ENCODE measurements around the gene ZNG1A.
"Not testable (repeated sequence)": the region's sequence is repeated elsewhere in the genome, so short reads cannot be mapped to it uniquely, and the experiment has no call there.

Gene ZNG1A

GRCh38 chr9:93909-94308, 84.9 kb downstream of the ZNG1A start:
- DNase-seq: not testable (repeated sequence)

DNA sequence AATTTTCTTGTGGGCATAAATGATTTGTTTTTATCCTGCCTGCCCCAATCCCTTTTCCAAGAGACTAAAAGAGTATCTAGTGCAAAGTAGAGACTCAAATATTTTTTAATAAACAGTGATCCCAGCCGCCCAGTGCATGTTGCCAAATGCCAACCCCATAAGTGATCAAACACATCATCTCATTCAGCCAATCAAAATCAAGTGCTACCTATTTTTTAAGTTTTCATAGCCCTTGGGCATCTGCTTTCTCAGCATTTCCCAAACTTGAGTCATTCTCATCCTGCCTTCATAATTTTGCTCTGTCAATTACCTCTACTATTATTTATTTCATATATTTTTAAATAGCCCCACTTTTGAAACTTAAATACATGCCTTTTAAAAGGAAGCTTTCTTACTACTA, 88.0 kb downstream of the ZNG1A start:
- DNase-seq: not testable (repeated sequence)

GRCh38 chr9:88396-89037, 90.3 kb downstream of the ZNG1A start:
- DNase-seq: not testable (repeated sequence)

GRCh38 chr9:87860-88259, 91.0 kb downstream of the ZNG1A start:
- DNase-seq: not testable (repeated sequence)

DNA sequence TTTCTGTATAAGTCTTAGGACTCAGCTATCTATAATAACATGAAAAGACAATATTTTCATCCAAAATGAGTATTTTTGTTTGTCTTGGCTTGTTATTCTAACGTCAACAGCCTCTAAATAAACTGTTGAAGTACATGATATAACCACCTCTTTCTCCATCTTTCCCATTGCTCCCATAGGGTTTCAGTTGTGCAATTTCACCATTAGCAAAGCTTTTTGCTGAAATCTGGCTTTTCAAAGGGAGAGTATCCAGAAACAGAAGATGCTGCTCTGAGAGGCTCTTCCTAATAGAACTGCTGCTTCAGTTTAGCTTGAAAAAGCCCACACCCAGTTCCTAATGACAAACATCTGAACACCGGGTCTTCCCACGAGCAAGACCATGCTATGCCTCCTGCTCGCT, 91.8 kb downstream of the ZNG1A start:
- DNase-seq: not testable (repeated sequence)

GRCh38 chr9:86697-87096, 92.2 kb downstream of the ZNG1A start:
- DNase-seq: not testable (repeated sequence)

DNA sequence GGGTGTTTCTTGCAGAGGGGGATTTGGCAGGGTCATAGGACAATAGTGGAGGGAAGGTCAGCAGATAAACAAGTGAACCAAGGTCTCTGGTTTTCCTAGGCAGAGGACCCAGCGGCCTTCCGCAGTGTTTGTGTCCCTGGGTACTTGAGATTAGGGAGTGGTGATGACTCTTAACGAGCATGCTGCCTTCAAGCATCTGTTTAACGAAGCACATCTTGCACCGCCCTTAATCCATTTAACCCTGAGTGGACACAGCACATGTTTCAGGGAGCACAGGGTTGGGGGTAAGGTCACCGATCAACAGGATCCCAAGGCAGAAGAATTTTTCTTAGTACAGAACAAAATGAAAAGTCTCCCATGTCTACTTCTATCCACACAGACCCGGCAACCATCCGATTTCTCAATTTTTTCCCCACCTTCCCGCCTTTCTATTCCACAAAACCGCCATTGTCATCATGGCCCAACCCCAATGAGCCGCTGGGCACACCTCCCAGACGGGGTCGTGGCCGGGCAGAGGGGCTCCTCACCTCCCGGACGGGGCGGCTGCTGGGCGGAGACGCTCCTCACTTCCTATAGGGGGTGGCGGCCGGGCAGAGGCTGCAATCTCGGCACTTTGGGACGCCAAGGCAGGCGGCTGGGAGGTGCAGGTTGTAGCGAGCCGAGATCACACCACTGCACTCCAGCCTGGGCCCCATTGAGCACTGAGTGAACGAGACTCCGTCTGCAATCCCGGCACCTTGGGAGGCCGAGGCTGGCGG, 95.7 kb downstream of the ZNG1A start:
- DNase-seq: not testable (repeated sequence)

DNA sequence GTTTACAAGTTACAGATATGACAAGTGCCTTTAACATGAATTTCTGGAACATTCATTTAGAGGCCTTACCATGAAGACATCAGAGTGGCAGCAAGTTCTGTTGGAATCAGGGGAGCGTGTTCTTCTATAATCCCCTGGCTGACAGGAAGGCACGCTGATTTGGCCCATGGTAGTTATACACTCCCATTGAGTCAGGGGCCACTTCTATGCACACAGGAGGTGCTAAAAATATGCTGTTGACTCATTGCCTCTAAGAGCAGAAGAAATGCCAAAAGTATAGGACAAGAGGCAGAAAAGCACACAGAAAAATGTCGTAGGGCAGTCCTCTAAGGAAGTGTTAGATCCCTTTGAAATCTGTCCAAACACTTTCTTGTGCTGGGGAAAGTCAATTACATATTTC, 100.5 kb downstream of the ZNG1A start:
- DNase-seq: not testable (repeated sequence)

DNA sequence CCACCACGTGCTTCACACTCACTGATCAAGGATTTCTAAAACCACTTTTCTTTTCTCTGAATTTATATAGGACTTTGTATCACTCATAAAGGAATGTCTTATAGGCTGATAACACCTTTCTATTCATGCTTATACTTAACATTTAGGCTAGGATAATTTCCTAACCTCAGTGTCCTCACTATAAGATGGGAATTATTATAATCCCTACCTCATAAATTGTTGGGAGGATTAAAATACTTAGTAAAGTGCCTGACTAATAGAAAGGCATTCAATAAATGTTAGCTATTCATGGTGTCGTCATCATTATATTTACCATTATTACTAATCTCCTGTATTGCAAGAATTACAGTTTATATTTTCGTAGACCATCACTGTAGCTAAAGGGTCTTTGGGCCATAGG, 102.5 kb downstream of the ZNG1A start:
- DNase-seq: not testable (repeated sequence)

DNA sequence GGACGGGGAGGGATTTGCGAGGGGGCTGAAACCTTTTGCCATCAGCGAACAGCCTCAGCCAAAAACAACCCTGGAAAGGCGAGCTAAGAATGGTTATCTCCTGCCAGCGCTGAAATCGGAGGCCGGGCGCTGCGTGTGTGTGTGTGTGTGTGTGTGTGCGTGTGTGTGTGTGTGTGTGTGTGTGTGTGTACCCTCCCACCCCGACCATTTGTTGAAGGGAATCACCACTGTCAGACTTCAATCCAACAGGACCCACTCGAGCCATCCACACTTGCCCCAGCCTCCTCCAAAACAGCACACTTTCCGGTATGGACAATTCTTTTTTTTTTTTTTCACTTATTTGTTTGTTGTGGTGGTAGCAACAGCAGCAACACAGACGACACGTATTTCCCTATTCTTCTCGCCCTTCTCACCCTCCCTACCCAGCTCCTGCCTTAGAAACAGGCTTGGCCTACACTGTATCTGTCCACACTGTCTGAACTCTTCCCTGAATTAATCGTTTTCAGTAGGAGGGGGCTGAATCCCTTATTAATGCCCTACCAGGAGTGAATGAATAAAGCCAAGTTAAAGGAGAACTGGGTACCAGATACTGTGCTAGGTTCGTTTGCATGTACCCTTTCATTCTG, 104.8 kb downstream of the ZNG1A start:
- not testable (repeated sequence) for DNase-seq

GRCh38 chr9:73076-73899, 105.6 kb downstream of the ZNG1A start:
- DNase-seq: peak; percentile 57

Data from right forelimb (tissue), 1 donor.